ENCODE results near the gene TEX50. TPM values are rescaled to one million over a fixed set of nuclear protein-coding genes. Genes with fewer than 3 reads are reported as not detected.

Gene TEX50
- total and polyA plus RNA-seq, 2 donors (not counting 3 experiments of a cell fraction or from before 2014, with no cell fraction given): not detected

- no peaks in the 10 kb centered on the region for H3K4me1 ChIP-seq (ENCODE audit: control insufficient read depth, extremely low read depth, insufficient read depth, low read length)
- dilution Hi-C loops (cut with MboI; ENCODE audit: extremely low pct_ligation_motif_present, low sequenced_read_pairs): no loop called here
- H3K36me3 ChIP-seq (ENCODE audit: control insufficient read depth in 2 of 2, extremely low read depth in 1 of 2, insufficient read depth in 2 of 2, low read length in 2 of 2): no peaks in the 10 kb centered on the region
- no peak overlapping the region for H3K9ac ChIP-seq (replicated peaks; ENCODE audit: extremely low read depth, insufficient read depth, low read length)
- POLR2A ChIA-PET: no interaction called here
- H4K20me1 ChIP-seq (replicated peaks; ENCODE audit: control insufficient read depth, extremely low read depth, insufficient read depth, low read length): no peaks in the 10 kb centered on the region
- no peaks in the 10 kb centered on the region for H3K9me3 ChIP-seq (replicated peaks; ENCODE audit: control insufficient read depth, insufficient read depth, low read length)
- BruUV-seq (replicated peaks): no TSS peak
- peaks cover 5 to 6% of the 10 kb centered on the region in 2 experiments for H3K27me3 ChIP-seq (ENCODE audit: control insufficient read depth in 2 of 2, insufficient read depth in 2 of 2, low read length in 2 of 2)
- intact Hi-C loops (cut with micrococcal nuclease): no loop called here
- DNase-seq (ENCODE audit: low read depth, low spot score): no peak
- no peaks in the 10 kb centered on the region for H3K9me1 ChIP-seq (replicated peaks; ENCODE audit: control insufficient read depth, extremely low read depth, insufficient read depth, low read length)
- H3K27ac ChIP-seq (ENCODE audit: insufficient read depth, low read depth, low read length): no peak overlapping the region
- FAIRE-seq: no peak
- H2AFZ ChIP-seq (ENCODE audit: low read depth, low read length): no peak overlapping the region
- H3K79me2 ChIP-seq (ENCODE audit: control insufficient read depth, insufficient read depth, low read length): no peaks in the 10 kb centered on the region
- CTCF ChIA-PET: interaction anchor here (1.1 kb wide), 1 partner anchor 24 kb away, joined by 3 read pairs; no protein-coding TSS in a partner anchor
- H3K4me2 ChIP-seq (ENCODE audit: insufficient read depth, low read length): no peak overlapping the region
- no peak for TF ChIP-seq POLR2A (IDR thresholded peaks at IDR 0.05; ENCODE audit: low read depth, low read length)
- H3K4me3 ChIP-seq (replicated peaks in 1 of 3; ENCODE audit: insufficient read depth in 1 of 3, low read depth in 1 of 3, low read length in 3 of 3): no peak overlapping the region
Observed at GRCh38 chr1:173666646-173667045, 31.5 kb downstream of the TEX50 start.

GRCh38 chr1:173669491-173669941, 34.4 kb downstream of the TEX50 start, which contains the start of gene ANKRD45:
TSS of gene ANKRD45 (minus strand) at chr1:173669851. CDS start at chr1:173659418, 10,433 bp downstream.
- peak; percentile 57 for DNase-seq (ENCODE audit: low read depth, low spot score)
- Histone ChIP-seq H3K4me1 (ENCODE audit: control insufficient read depth, extremely low read depth, insufficient read depth, low read length) (no peaks in the 10 kb centered on the region), H3K9me1 (replicated peaks; ENCODE audit: control insufficient read depth, extremely low read depth, insufficient read depth, low read length) (no peaks in the 10 kb centered on the region), H3K36me3 (ENCODE audit: control insufficient read depth in 2 of 2, extremely low read depth in 1 of 2, insufficient read depth in 2 of 2, low read length in 2 of 2) (no peaks in the 10 kb centered on the region), H3K9ac (replicated peaks; ENCODE audit: extremely low read depth, insufficient read depth, low read length) (peak within 1 kb of the TSS; percentile 47), H3K79me2 (ENCODE audit: control insufficient read depth, insufficient read depth, low read length) (no peaks in the 10 kb centered on the region), H3K27ac (ENCODE audit: insufficient read depth, low read depth, low read length) (no peak within 1 kb of the TSS), H3K9me3 (replicated peaks; ENCODE audit: control insufficient read depth, insufficient read depth, low read length) (no peaks in the 10 kb centered on the region), H4K20me1 (replicated peaks; ENCODE audit: control insufficient read depth, extremely low read depth, insufficient read depth, low read length) (no peaks in the 10 kb centered on the region), H2AFZ (ENCODE audit: low read depth, low read length) (peak within 1 kb of the TSS; percentile 59), H3K4me3 (replicated peaks in 1 of 3; ENCODE audit: insufficient read depth in 1 of 3, low read depth in 1 of 3, low read length in 3 of 3) (peak within 1 kb of the TSS; percentile 4 to 43 (median 41)), H3K4me2 (ENCODE audit: insufficient read depth, low read length) (peak within 1 kb of the TSS; percentile 50), H3K27me3 (ENCODE audit: control insufficient read depth in 2 of 2, insufficient read depth in 2 of 2, low read length in 2 of 2) (peaks cover 0 to 5% of the 10 kb centered on the region in 2 experiments)
- dilution Hi-C loops (cut with MboI; ENCODE audit: extremely low pct_ligation_motif_present, low sequenced_read_pairs): no loop called here
- FAIRE-seq: peak; percentile 46
- ChIA-PET CTCF (interaction anchor here (0.8 to 1.0 kb wide), 2 partner anchors 13 to 21 kb away, joined by 3 read pairs; no protein-coding TSS in a partner anchor), POLR2A (no interaction called here)
- intact Hi-C loops (cut with micrococcal nuclease): loop anchor here (2.0 kb wide), 1 partner anchor 45 kb away; the partner anchor contains the start of gene KLHL20
- BruUV-seq (replicated peaks): no TSS peak
- no peak for TF ChIP-seq JUN (IDR thresholded peaks at IDR 0.05; ENCODE audit: borderline replicate concordance, insufficient read depth, insufficient read length, low read depth)
- TF ChIP-seq MAX (IDR thresholded peaks at IDR 0.05; ENCODE audit: insufficient read depth, insufficient read length): no peak
- no peak for TF ChIP-seq FOS (IDR thresholded peaks at IDR 0.05; ENCODE audit: borderline replicate concordance, insufficient read depth, low read length)
- no peak for TF ChIP-seq POLR2A (IDR thresholded peaks at IDR 0.05; ENCODE audit: low read depth, low read length)
- no peak for TF ChIP-seq MYC (IDR thresholded peaks at IDR 0.05; ENCODE audit: low read depth, low read length)
- TF ChIP-seq CTCF (IDR thresholded peaks at IDR 0.05; ENCODE audit: extremely low read depth in 1 of 2, insufficient read depth in 1 of 2, low read depth in 1 of 2, low read length in 2 of 2): peak in 1 of 2 donors; percentile 16
- TF ChIP-seq GATA2 (IDR thresholded peaks at IDR 0.05; ENCODE audit: insufficient read depth, insufficient read length, low read depth, low read length): no peak
- no peak for TF ChIP-seq POLR2AphosphoS5 (IDR thresholded peaks at IDR 0.05; ENCODE audit: insufficient read depth, low read depth, low read length)
- peak; percentile 34 for TF ChIP-seq EZH2 (IDR thresholded peaks at IDR 0.05; ENCODE audit: borderline replicate concordance, low read depth, low read length, severe bottlenecking)
